CMK (cell line): Measurements from ENCODE around the gene GNB5.
"Not testable (repeated sequence)": the region's sequence is repeated elsewhere in the genome, so short reads cannot be mapped to it uniquely, and the experiment has no call there.

Source experiments
- DNase-seq: peaks from one replicate; pipeline ENCODE4 v3.0.0-alpha.2; 2010; ENCODE audit warnings: low read depth

Gene GNB5

GRCh38 chr15:52093539-52094510, 97.4 kb downstream of the GNB5 start:
- DNase-seq: no peak

DNA sequence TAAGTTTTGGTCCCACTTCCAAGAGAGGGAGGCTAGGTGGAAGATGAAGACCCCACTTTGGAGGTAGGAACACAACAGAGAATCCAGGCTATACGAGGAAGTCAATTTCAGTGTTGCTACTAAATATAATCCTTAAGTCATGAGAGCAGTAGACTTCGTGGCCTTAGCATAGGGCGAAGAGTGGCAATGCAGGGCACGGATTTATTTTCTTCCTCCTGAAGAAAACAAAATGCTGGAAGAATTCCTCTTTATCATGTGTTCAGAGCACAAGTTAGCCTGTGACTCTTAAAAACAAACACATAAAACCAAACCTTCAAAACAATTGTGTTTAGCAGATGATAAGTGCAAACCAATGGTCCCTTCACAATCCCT, 98.0 kb downstream of the GNB5 start:
- no peak for DNase-seq

- DNase-seq: no peak
These were observed 101.0 kb downstream of the GNB5 start for GRCh38 chr15:52090193-52090592.

DNA sequence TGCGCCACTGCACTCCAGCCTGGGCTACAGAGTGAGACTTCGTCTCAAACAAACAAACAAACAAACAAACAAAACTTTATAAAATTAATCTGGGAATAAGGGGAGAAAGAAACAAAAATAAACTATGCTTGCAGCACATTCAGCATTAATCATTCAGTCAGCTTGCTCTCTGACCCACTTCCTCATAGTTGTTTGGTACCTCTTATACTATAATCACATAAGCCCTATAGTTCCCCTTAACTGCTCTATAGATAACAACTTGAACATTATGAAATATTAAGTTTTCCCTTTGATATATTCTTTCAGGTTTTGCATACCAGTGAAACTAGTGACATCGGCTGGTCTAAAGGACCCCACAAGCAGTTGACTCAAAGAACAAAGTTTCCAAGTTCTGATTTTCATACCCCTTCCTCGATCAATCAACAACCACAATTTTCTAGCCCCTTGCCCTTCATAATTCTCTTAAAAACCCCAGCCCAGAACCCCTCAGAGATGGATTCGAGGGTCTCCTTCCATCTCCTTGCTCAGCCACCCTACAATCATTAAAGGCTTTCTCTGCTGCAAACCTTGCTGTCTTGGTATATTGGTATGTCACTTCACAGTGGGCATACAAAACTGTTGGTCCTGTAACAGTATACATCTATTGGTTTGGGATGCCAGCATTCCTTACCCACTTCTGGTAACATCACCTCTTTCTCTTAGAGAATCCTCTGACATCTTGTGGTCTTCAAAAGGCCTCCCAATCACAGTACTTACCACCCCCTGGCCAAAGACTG, 105.0 kb downstream of the GNB5 start:
- DNase-seq: no peak

DNA sequence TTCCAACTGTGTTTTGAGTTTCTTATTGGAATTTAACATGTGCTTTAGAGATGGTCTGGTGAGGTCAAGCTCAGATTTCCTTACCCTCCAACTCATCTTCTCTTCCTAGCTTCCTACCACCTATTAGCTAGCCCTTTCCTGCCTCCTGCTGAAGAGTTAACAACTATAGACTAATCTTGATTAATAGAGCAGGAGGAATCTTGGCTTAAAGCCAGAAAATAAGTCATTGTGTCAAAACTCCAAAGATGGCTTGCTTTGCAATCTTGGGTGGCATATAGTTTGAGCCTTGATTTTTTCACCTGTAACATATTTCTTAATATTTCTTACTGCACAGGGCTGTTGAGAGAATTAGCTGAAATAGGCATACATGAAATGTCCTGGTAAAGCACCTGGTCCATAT, 105.9 kb downstream of the GNB5 start:
- DNase-seq: no peak

DNA sequence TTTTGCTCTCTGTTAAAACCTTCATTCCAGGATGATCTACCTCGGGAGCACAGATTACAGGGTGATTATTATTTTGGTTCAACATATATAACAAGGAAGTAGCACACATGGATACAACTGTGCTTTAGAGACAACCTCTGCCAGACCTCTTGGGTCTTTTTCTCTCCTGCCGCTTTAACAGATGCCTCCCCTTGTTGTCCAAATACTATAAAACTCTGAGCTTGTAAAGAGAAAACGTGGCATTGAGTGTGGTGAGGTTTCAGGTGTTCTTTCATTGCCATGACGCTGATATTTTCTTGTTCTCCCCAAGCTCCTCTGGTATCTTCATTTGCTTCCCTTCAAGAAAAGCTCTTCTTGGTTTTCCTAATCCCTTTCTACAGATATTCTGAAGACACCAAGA, 107.6 kb downstream of the GNB5 start:
- DNase-seq: no peak

DNA sequence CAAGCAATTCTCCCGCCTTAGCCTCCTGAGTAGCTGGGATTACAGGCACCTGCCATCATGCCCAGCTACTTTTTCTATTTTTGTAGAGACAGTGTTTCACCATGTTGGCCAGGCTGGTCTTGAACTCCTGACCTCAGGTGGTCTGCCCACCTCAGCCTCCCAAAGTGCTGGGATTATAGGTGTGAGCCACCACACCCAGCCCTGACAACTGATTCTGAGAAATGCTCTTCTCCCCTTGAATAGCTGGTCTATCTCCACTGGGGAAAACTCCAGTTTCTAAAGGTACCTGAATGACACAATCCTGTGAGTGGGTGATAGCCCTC, 108.2 kb downstream of the GNB5 start:
- DNase-seq: not testable (repeated sequence)

GRCh38 chr15:52082197-52083036, 108.8 kb downstream of the GNB5 start:
- DNase-seq: no peak

DNA sequence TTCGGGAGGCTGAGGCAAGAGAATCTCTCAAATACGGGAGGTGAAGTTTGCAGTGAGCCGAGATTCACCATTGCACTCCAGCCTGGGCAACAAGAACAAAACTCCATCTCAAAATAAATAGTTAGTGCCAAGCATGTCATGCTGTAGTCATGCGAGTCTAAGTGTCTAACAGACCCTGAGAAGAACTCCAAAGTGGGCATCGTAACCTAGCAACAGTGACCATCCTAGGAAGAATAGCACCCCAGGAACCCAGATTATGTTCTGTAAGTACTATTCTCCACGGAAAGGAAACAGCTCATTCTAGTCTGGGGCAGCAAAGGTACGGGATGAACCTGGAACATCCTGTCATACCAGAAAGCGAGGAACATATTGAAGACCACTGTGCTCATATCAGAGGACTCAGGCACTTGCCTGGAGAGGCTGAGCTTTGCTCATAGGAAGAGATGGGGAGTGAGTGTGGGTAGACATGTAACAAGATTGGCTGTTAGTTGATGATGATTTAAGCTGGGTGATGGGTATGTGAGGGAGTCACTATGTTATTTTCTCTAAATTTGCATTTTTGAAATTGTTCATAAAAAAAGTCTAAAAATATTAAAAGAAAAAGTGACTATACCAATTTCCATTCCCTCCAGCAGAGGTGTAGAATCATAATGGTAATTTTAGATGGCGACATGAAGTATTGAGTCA, 110.3 kb downstream of the GNB5 start:
- DNase-seq: no peak

DNA sequence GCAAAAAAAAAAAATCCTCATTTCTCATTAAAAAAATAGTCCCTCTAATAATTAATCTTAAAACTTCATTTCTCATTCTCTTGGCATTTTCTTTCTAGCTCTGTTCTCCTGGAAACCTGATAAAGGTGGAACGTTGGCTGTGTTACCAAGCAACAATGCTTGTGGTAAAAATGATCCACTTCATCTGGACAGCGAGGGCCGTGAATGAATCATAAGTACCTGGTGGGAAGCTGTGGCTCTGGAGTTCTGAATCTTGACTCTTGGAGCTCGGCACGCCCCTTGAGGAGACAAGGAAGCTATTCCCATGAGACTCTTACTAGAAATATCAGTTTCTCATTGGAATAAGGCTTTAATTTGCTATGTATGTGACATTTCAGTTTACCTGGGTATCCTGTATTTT, 111.2 kb downstream of the GNB5 start:
- no peak for DNase-seq

GRCh38 chr15:52078876-52079700, 112.1 kb downstream of the GNB5 start:
- peak; percentile 39 for DNase-seq

DNA sequence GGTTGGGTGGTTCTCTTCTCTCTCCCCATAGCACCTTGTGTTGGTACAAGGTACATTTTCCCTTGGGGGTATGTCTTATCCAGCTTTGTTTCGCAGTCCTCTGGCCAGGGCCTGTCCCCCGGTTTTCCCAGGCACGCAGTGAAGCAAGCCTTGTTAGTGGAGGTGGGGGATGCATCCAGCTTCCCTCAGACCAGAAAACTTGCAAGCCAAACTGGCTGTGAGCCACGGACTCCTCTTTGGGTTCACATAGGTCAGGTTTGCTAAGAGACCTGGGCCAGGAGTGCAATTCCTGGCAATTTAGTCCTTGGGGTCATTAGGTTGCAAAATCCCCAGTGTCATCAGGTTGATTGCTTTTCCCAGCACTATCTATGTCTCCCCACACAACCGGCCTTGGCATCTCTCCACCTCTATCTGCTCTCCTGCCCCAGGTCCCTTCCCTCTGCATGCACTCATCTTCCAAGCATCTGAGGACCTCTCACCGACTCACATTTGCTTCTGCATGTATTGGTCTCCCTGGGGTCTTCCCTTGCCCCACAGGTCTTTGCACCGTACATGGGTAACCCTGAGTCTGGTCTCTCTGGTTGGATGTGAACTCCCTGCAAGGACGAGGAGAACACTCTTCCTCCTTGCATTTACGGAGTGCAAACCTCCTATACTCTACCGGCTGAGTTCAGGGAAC, 112.9 kb downstream of the GNB5 start:
- DNase-seq: no peak

DNA sequence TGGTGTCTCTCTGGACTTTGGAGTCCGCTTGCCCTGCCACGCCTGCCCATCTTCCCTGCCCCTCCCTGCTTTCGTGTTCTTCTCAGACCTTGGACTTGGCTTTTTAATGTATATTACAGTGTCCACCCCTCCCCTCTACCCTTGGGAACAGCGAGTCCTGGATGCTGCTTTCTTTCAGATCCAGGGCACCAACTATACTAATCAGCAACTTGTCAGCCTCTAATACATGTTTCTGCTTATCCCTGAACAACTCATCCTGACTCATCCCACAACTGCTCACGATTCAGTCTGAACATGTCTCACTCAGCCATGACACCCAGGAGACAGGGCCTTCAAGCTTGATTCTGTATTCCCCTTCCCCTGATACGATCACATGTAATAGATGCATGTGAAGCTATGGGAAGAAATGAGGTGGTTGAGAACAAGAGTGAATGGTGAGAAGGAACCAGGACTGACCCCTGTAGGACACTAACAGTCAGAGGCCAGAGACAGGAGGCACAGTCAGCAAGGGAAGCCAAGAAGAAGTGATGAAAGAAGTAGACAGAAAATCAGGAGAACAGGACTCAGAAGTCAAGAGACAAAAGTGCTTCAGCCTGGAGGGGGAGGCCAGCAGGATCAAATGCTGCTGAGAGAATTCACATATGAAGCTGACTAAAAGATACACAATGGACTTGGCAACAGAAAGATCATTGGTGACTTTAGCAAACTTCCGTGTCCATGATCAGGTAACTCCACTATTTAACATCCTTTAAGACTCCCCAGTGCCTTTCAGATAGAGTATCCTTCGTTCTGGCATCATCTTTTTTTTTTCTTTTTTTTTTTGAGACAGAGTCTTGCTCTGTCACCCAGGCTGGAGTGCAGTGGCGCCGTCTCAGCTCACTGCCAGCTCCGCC, 114.1 kb downstream of the GNB5 start:
- no peak for DNase-seq

GRCh38 chr15:52071570-52071969, 119.6 kb downstream of the GNB5 start:
- no peak for DNase-seq

DNA sequence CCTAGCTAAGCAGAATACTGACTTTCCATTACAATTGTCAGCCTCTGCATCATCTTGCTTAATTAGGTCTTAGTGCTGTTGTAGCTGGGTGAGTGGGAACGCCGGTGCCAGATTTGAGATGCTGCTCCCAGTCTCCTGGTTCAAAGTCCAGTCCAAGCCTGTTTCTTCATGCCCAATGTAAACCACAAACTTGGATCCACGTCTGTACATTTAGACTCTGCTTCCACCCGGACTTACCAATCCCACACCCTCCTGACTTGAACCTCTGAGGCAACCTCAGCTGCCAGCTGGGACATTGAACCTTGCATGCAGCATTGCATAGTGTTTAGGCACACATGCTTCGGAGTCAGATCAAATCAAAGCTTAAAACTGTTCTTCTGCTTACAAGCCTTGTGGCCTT, 121.6 kb downstream of the GNB5 start:
- no peak for DNase-seq

DNA sequence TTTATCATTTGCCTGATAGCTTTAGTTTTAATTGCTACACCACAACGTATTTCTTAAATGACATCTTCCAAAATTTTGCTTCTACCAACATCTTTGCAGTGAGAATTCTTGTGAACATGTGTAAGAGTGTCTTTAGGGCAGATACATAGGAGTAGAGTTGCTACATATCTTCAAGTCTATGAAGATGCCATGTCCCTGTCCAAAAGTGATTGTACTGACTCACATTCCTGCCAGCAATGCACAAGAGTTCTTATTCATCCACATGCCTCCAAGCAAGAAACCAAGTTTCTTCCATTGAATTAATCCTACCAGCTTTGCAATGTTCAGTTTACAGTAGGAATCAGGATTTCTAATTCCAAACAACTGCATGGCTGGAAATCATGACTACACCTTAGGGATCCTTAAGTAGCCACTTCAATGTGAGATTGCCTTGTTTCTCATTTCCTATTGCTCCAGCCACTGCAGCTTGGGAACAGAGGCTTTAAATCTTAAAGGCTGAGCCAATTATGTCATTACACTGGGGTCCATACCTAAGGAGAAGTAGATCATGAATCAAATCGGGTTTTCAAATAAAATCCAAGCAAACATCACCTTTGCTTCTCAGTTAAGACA, 123.1 kb downstream of the GNB5 start:
- no peak for DNase-seq

GRCh38 chr15:52067545-52067926, 123.7 kb downstream of the GNB5 start:
- DNase-seq: no peak

DNA sequence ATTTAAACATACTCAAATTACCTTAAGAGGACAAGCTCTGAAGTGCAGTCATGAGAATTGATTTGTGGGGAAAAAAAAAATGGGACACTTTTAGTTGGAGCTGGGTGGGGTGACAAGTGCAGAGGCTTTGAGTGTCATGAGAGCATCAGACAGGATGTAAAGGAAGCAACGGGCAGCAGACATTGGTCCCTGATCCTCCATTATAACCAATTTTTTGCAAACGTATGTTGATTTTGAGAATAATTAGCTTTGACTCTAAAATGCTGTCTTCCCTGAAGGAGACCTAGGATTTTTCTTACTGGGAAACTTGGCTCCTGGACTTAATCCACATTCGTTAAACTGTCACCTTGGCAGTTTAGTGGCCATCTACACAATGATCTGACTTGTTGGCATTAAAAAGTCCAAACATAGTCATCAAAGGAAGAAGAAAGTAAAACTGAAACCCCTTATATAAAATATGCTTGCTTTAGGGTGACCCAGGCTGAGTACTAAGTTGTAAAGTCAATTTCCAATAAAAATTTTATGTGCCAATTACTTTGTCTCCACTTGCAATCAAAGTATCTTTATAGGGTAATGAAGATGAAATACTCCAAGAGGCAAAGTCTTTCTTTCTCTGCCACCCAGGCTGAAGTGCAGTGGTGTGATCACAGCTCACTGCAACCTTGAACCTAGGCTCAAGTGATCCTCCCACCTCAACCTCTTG, 124.2 kb downstream of the GNB5 start:
- no peak for DNase-seq
